HTR-8/SVneo (cell line): ENCODE measurements around the gene GALR2.

Experiments
- DNase-seq: peaks from one replicate; pipeline ENCODE4 v3.0.0; 2011; ENCODE audit warnings: low spot score, mixed read lengths; ENCODE audit not compliant: insufficient read length
- FAIRE-seq: peaks from 2 replicates; lab custom pipeline; 2011; peaks lifted over from hg19 to GRCh38; lab: Jason Lieb, UNC

The GALR2 gene

DNA sequence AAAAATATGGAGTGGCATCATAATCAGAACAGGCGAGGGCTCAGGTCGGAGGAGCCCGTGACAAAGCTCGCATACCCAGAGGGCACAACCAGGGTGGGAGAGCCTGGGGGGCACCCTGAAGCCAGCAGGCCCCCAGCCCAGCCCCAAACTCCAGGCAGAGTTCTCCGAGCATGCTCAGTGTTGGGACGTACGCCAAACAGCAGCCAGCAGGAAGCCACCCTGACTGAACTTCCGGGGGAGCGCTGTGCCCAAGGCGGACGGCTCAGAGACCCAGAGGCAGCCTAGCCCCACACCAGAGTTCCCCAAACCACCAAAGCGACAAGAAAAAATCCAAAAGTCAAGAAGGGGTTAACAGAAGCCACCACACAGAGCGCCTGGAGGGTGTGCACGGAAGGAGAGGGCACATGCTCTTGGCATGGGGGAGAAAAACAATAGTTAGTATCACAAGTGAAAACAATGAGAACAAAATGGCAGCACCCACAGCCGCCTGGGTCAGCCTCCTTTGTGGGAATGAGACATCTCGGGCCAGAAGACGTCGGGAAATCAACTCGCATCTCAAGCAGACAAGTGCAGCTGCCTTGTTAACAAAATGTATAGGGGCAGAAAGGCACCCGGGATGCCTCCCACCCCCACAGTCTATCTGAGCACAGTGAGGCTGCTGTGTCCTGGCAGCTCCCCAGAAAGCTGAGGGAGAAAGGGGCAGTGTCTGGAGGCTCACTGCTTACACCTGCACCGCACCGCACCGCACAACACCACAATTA lies 17.1 kb downstream of the GALR2 start:
- DNase-seq (no peak), FAIRE-seq (no peak)

DNA sequence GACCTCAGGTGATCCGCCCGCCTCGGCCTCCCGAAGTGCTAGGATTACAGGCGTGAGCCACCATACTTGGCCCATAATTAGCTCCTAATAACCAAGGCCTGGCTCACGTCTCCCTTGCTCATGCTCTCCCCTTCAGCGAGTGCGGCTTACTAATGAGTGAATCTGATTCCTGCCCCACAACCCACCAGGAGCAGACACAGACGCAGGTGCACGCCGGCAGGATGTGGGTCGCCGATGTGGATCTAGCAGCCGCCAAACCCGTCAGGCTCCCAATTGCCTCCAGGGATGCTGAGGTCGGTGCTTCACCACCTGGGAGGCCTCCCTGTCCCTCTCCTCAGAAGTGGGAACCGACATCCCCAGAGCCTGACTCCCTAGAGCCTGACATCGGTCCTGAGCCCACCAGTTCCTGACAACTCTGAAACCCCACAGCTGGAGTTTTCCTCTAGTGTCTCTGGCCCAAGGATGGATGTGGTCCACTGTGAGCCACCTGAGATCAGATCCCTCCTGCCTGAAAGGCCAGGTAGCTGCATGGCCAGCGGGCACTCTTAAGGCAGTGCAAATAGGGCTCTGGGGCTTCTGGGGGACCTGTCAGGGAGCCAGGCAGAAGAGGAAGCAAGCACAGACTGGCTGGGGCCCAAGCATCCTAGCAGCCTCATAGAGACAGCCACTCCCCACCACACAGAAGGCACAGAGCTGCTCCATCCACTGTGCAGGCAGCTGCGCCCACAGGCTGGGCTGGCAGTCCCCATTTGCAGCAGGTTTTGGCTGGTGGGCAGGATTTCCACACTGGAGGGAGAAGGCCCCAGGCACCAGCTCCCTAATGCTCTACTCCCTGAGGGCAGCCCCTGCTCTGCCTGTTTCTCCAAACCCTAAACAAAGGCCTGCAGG lies 18.2 kb downstream of the GALR2 start:
- DNase-seq (no peak), FAIRE-seq (no peak)

DNA sequence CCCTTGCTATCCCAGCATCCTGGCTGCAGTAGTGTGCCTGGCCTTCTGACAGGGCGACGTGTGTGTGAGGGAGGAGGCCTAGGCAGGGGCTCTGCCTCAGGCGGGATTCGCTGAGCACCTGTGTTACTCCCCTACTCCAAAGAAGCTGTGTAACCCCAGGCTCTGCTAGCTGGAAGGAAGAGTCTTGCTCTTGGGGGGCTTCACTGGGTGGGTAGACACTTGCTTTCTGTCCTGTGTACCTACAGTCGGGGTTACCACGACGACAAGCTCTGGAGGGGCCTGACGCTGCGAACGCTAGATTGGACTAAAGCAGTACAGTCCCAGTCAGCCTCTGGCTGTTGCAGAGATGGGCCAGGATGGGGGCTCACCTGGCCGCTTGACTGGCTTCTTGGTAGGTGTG lies 19.5 kb downstream of the GALR2 start:
- FAIRE-seq (no peak), DNase-seq (no peak)

DNA sequence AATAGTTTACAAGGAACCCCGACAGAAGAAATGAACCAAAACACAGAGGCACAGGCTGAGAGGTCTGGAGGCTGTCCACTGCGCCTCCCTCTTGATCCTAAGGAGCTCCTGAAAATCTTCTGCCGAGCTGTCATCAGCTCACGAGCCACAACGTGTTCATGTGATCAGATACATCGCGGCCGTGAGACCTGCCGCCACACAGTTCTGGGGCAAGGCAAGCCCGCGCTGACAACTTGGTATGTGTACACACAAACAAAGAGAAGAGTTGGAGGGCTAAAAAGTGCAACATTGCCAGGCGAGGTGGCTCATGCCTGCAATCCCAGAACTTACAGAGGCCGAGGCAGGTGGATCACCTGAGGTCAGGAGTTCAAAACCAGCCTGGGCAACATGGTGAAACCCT lies 21.4 kb downstream of the GALR2 start:
- DNase-seq (no peak), FAIRE-seq (no peak)

DNA sequence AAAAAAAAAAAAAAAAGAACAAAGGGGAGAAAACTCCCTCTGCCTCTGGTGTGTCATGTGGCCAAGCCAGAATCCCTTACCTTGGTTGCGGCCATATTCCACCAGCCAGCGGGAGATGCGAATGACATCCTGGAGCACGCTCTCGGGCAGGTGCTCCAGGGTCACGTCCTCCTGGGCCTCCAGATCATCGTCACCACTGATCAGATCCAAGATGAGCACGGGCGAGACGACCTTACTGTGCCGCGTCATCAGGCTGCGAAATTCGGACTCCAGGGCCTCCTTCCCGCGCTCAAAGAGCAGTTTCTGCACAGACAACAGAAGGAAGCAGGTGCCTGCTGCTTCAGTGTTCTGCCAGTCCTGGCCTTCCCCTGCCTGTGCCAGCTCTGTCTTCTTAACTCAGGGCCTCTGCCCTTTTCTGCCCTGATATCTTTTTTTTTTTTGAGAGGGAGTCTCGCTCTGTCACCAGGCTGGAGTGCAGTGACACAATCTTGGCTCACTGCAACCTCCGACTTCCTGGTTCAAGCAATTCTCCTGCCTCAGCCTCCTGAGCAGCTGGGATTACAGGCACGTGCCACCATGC lies 23.2 kb downstream of the GALR2 start:
- FAIRE-seq (no peak), DNase-seq (no peak)

DNA sequence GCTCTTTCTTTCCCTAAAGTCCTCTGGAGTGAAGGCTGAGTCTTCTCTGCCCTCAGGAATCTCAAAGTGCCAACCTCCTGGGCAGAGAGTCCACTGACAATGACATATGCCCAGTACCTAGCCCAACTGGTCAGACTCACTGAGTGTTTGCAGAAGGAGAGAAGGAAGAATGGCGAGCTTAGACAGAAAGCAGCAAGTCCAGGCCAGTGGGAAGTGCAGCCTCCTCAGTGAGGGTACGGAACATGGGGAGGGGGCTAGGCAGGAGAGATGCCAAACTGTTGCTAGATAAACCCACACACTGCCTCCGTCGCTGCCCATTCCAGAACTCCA lies 28.3 kb downstream of the GALR2 start:
- DNase-seq: no peak
- FAIRE-seq: no peak

DNA sequence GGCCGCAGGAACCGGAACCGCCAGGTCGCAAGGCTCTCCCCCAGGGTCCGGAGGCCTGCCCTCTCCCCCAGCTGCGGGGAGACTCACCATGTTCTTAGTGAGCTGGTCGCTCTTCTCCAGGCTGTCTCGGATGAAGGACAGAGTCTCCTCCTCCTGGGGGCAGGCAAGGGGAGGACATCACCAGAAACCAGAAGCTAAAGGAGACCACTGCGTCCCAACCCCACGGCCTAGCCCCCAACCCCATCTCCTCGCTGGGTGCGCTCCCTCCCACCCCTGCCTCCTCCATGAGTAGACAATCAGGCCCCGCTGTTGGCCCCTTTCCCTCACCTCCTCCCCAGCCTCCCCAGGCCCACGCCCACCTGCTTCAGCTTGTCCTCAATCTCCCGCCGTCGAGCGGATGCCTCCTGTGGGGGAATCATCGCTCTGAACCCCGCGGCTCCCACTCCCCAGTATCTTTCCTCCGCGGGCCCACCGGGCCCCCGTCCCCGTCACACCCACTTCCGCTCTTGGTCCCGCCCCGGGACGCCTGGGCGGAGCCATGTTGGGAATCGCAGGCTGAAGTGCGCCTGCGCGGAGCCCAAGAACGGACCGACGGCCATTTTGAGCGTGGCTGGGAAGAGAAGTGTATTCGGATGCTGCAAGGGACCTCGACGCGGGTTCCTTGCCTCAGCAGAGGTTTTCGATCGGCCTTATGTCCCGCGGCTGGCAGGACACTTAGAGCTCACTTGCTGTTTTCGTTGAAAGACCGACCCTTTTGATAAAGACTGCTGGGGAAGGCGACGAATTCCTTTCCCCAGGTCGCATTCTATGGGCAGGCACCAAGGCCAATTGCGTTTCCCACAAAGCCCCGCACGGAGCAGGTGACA lies 28.9 kb downstream of the GALR2 start, which contains the start of gene EXOC7:
TSS of gene EXOC7 (minus strand) at position 514 of the 866 bp plus-strand sequence. CDS start at position 419, 95 bp downstream.
- peak; percentile 99 for DNase-seq
- peak; percentile 80 for FAIRE-seq

DNA sequence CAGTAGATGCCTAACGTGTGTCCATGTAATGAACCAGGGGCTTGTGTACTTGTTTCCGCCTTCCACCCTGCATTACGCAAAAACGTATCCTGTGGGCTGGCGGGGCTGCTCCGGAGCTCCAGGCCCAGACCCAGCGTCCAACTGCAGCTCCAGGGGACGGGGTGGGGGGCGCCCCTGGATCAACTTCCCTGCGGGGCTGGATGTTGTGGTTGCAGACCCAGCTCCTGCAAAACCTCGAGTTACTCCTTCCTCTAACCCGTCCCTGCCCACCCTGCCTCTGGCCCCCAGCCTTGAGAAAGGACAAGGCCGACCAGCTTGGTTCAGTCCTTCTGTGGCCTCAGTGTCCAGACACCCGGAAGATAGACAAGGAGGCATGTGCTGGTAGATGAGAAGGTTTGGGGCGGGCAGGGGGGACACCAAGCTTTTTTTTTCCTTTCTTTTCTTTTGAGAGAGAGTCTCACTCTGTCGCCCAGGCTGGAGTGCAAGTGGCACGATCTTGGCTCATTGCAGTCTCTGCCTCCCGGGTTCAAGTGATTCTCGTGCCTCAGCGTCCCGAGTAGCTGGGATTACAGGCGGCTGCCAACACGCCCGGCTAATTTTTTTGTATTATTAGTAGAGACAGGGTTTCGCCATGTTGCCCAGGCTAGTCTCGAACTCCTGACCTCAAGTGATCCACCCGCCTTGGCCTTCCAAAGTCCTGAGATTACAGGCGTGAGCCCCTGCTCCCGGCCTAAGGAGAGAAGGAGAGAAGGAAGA lies 29.7 kb downstream of the GALR2 start:
- DNase-seq (no peak), FAIRE-seq (no peak)

DNA sequence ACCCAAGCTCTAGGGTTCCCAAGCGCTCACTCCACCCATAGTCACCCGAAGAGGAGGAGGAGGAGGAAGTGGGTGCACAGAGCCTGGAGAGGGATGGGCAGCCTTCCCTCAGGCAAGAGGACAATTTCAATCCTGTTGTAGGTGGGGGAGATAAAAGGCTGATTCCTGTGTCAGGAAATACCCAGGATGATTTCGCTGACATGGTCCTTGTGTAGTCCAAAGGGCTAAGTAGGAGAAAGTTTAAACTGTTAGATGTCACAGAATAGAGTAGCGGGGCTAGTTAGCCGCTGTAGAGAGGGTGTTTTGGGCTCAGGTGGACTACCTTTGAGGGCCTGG lies 30.3 kb downstream of the GALR2 start:
- FAIRE-seq: no peak
- no peak for DNase-seq

DNA sequence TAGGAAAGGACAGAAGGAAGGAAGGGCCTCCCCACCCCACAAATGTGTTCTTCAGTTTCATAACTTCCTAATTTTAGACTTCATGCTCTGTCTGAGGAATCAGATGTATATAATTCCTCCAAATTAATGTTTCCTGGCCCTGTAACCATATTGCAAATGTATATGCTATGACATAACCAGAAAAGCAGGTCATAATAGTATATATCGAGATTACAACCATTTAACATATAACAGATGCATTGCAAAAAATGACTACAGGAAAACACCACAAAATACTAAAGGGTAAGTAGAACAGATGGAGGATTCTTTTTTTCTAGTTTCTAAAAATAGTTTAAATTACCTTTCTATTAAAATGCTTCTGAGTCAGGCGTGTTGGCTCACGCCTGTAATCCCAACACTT lies 32.1 kb downstream of the GALR2 start:
- FAIRE-seq (no peak), DNase-seq (no peak)

DNA sequence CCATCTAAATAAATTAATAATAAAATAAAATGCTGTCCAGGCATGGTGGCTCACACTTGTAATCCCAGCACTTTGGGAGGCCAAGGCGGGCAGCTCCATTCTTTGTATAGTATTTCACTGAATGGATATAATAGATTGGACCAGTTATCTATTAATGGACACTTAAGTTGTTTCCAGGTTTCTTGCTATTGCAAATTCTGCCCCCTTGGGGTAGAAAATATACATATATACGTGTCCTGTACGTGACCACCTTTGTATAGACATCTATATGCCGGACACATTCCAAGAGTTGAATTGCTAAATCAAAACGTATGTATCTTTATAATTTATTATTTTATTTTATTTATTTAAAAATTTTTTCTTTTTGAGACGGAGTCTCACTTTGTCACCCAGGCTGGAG lies 32.9 kb downstream of the GALR2 start:
- DNase-seq: no peak
- no peak for FAIRE-seq

DNA sequence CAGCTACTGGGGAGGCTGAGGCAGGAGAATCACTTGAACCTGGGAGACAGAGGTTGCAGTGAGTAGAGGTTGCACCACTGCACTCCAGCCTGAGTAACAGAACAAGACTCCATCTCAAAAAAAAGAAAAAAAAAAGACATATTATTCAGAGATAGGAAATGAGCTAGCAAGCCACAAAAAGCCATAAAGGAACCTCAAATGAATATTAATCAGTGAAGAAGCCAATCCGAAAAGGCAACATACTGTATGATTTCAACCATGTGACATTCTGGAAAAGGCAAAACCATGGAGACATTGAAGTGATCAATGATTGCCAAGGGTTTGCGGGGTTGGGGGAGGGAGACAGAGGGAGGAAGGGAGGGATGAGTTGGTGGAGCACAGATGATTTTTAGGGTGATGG lies 37.4 kb downstream of the GALR2 start:
- no peak for FAIRE-seq
- DNase-seq: no peak

DNA sequence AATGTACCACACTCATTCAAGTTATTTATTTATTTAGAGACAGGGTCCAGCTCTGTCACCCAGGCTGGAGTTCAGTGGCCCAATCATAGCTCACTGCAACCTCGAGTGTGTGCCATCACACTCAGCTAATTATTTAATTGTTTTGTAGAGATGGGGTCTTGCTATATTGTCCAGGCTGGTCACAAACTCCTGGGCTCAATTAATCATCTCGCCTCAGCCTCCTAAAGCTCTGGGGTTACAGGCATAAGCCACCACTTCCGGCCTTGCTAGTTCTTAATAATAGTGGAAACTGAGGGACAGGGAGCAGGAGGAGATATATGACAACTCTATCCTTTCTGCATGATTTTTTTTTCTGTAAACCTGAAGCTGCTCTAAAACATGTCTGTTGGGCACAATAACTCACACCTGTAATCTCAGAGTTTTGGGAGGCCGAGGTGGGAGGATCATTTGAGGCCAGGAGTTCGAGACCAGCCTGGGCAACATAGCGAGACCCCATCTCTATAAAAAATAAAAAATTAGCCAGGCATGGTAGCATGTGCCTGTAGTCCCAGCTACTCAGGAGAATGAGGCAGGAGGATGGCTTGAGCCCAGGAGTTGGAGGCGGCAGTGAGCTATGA lies 40.7 kb downstream of the GALR2 start:
- FAIRE-seq: peak; percentile 54
- no peak for DNase-seq

DNA sequence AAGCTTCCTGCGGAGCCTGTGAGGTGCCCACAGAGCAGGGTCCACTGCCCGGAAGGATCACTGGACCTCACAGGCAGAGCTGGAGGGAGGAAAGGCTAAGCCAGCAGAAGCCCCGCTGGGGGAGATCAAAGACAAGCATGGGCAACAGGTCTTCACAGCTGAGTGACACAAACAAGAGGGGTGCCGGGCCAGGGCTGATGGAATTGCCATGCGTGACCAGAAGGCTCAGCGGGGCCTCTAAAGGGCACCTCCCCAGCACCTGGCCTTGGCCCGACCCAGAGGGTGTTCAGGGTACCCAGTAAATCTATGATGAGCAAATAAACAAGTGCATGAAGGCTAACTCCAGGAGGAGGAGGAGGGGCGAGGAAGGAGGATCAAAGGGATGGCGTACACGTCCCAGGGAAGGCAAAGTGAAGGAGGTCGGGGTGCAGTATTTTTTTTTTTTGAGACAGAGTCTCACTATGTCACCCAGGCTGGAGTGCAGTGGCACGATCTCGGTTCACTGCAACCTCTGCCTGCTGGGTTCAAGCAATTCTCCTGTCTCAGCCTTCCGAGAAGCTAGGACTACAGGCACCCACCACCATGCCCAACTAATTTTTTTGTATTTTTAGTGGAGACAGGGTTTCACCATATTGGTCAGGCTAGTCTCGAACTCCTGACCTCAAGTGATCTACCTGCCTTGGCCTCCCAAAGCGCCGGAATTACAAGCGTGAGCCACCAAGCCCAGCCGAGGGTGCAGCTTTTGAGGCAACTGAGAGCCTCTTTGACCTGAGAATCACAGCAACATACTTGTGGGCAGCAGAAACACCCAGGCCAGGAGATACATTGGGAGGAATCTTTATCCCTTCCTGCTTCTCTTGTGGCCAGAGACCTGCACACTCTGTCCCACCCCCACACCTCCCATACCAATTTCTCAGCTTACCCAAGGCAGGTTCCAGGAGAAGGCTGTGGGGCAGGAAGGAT lies 45.1 kb downstream of the GALR2 start:
- FAIRE-seq: no peak

DNA sequence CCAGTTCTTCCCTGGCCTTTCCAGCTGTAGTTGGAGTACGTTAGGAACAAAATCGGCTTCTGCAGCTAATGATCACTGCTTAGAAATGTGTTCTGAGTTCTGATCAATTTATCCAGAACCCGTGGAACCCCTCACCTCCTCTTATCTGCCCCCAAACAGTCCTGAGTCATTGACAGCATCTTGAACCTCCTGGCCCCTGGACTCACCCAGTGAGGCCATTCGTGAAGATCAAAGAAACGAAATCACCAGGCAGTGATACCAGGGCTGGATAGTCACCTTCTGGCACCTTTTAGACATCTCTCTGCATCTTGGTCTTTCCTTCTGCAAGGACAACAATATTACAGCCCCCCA lies 46.1 kb downstream of the GALR2 start:
- DNase-seq: no peak
- FAIRE-seq: peak; percentile 40

More for the DNA sequence above, 45.1 kb downstream of the GALR2 start:
- DNase-seq: no peak

DNA sequence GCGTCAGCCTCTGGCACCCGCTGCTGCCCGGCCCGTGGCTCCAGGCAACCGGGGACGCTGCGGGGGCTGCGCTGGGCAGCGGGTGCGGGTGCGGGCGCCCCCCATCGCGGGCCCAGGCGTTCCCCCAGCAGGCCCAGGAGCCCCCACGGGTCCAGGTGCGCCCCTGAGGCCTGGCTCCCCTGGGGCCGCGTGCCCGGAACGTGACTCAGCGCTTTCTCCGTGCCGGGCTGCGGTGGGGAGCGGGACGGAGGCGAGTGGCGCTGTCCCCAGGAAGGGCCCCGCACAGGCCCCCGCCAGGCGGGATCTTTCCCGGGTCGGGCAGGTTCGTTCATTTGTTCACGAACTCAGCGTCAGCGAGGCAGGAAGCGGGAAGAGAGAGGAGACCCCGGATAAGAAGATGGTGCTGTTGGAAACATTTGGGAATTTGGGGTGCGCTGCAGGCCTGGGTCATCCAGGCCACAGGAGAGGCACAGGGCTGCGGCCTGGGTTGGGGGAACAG lies 47.4 kb downstream of the GALR2 start:
- DNase-seq: no peak
- FAIRE-seq: no peak

DNA sequence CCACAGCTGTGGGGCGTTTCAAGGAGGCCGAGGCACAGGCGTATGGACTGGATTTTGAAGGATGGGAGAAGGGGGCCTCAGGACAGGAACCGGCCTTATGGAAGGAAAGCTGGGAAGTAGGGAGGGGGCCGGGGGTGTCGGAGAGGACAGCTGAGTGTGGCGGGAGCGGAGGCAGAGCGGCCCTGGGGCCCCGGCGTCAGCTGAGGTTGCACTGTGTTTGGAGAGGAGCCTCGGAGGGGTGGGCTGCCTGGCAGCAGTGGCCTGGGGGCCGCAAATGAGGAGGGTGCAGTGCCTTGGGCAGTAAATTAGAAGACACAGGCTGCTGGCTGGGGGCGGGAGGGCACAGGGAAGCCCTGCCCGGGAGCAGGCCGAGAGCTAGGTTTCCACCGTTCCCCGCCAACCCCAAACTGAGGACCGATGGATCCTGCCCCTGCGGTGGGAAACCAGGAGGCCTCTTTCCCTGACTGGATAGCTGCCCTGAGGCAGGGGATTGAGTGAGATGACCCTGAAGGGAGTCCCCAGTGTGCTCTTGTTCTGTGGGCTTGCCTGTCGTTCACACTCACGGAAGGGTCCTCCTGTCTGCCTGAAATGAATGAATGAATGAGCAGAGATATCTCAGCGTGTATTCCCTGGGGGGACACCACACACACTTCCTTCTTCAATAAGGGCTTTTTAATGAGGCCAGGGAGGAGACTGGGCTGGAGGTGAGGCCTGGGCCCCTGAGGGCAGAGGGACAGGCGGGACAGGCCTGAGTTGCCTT lies 48.0 kb downstream of the GALR2 start:
- FAIRE-seq (no peak), DNase-seq (no peak)

DNA sequence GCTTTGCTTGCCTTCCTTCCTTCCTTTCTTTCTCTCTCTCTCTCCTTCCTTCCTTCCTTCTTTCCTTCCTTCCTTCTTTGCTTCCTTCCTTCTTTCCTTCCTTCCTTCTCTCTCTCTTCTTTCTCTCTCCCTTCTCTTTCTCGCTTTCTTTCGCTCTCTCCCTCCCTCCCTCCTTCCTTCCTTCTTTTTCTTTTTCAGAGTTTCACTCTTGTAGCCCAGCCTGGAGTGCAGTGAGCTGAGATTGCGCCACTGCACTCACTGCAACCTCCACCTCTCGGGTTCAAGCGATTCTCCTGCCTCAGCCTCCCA lies 48.6 kb downstream of the GALR2 start:
- no peak for FAIRE-seq
- DNase-seq: no peak
